GM19455 (cell line): ENCODE measurements around the gene UBL5.

ENCODE experiments used
- ATAC-seq: cut with Tn5 transposase; IDR thresholded peaks from one replicate; pipeline ENCODE4 v1.9.1; 2021; ENCODE audit not compliant: unreplicated experiment

UBL5 gene

GRCh38 chr19:9878511-9879196 lies 50.9 kb downstream of the UBL5 start:
- ATAC-seq: no peak
